Activated T-helper 2 cell treated with anti-CD3 and anti-CD28 coated beads, Interferon-gamma antibody, Interleukin-2, Interleukin-4, amounts not matched to agents 10 μg/mL and 5 μg/mL and 100 μg/mL, durations not matched to agents 14 hours and 24 hours and 36 hours (primary cell): Measurements from ENCODE around the gene CDCA5. TPM values are rescaled to one million over a fixed set of nuclear protein-coding genes. Genes with fewer than 3 reads are reported as not detected.
A peak's percentile ranks its signal among the peaks of the same experiment; 100 is the strongest.

Source experiments
- DNase-seq: peaks from one replicate; pipeline ENCODE4 v3.0.0; 2021; ENCODE audit warnings: low spot score
- H3K27ac Mint-ChIP-seq: one replicate; pipeline ENCODE4 v1.8.0; 2021; ENCODE audit warnings: mixed read lengths
- H3K27me3 Mint-ChIP-seq: one replicate; pipeline ENCODE4 v1.8.0; 2021; ENCODE audit warnings: low read depth, mixed read lengths
- H3K36me3 Mint-ChIP-seq: one replicate; pipeline ENCODE4 v1.8.0; 2021; ENCODE audit warnings: low read depth, mixed read lengths
- H3K4me1 Mint-ChIP-seq: one replicate; pipeline ENCODE4 v1.8.0; 2021; ENCODE audit warnings: low read depth, mixed read lengths
- H3K4me3 Mint-ChIP-seq: one replicate; pipeline ENCODE4 v1.8.0; 2021; ENCODE audit warnings: low read depth, mild to moderate bottlenecking, moderate library complexity, mixed read lengths
- H3K9me3 Mint-ChIP-seq: one replicate; pipeline ENCODE4 v1.8.0; 2021; ENCODE audit warnings: mixed read lengths
- intact Hi-C: fragments of 100-400 bp; cut with micrococcal nuclease; formaldehyde crosslinking; loops from one replicate; pipeline ENCODE4 v1.15.1; 2023
- total RNA-seq: library from RNA; stranded (reverse); gene quantifications from 2 replicates; pipeline ENCODE4 v1.2.3, GENCODE V29; 2022

Gene CDCA5
- total RNA-seq, 1 donor from 2014 or later, result 86.8 TPM

GRCh38 chr11:65040520-65040846 is 43.4 kb downstream of the CDCA5 start:
- Mint-ChIP-seq H3K4me1 (peaks cover 18% of the 10 kb centered on the region), H3K27me3 (no peaks in the 10 kb centered on the region), H3K9me3 (no peaks in the 10 kb centered on the region), H3K4me3 (peak overlapping the region; percentile 86), H3K27ac (peak overlapping the region; percentile 96), H3K36me3 (peaks cover 20% of the 10 kb centered on the region)
- no peak for DNase-seq
- intact Hi-C loops, result loop anchor here (1.0 to 5.0 kb wide), 3 partner anchors 42 to 123 kb away; partner anchors contain the start of genes ATG2A, CDCA5, TM7SF2 and ZFPL1

- H3K9me3 Mint-ChIP-seq, result no peaks in the 10 kb centered on the region
- DNase-seq, result no peak
- no peak overlapping the region for H3K4me3 Mint-ChIP-seq
- H3K36me3 Mint-ChIP-seq, result peaks cover 7% of the 10 kb centered on the region
- intact Hi-C loops, result no loop called here
- H3K27ac Mint-ChIP-seq, result no peak overlapping the region
- no peaks in the 10 kb centered on the region for H3K27me3 Mint-ChIP-seq
- H3K4me1 Mint-ChIP-seq, result peaks cover 3% of the 10 kb centered on the region
Measured at GRCh38 chr11:65036931-65037330, 46.9 kb downstream of the CDCA5 start.

GRCh38 chr11:65035579-65035978 is 48.3 kb downstream of the CDCA5 start:
- H3K27me3 Mint-ChIP-seq, result no peaks in the 10 kb centered on the region
- H3K27ac Mint-ChIP-seq, result no peak overlapping the region
- H3K9me3 Mint-ChIP-seq, result no peaks in the 10 kb centered on the region
- intact Hi-C loops, result no loop called here
- DNase-seq, result no peak
- peaks cover 3% of the 10 kb centered on the region for H3K4me1 Mint-ChIP-seq
- H3K36me3 Mint-ChIP-seq, result peaks cover 8% of the 10 kb centered on the region
- H3K4me3 Mint-ChIP-seq, result no peak overlapping the region

GRCh38 chr11:65034423-65034822 is 49.4 kb downstream of the CDCA5 start:
- H3K9me3 Mint-ChIP-seq, result no peaks in the 10 kb centered on the region

GRCh38 chr11:65032216-65032615 is 51.6 kb downstream of the CDCA5 start:
- Mint-ChIP-seq H3K4me1 (peaks cover 9% of the 10 kb centered on the region), H3K4me3 (no peak overlapping the region), H3K36me3 (peaks cover 8% of the 10 kb centered on the region), H3K9me3 (no peaks in the 10 kb centered on the region), H3K27ac (no peak overlapping the region), H3K27me3 (no peaks in the 10 kb centered on the region)
- intact Hi-C loops, result no loop called here
- no peak for DNase-seq

More at GRCh38 chr11:65034423-65034822, 49.4 kb downstream of the CDCA5 start:
- H3K27me3 Mint-ChIP-seq, result no peaks in the 10 kb centered on the region
- no peak overlapping the region for H3K4me3 Mint-ChIP-seq
- H3K36me3 Mint-ChIP-seq, result peaks cover 8% of the 10 kb centered on the region
- intact Hi-C loops, result no loop called here
- no peak for DNase-seq
- H3K27ac Mint-ChIP-seq, result no peak overlapping the region
- H3K4me1 Mint-ChIP-seq, result no peaks in the 10 kb centered on the region

Other genes starting within 250 kb of the CDCA5 start
- 0.07 and 0.32 TPM in 2 replicates for gene CDC42BPG, start 239.4 kb downstream of the CDCA5 start, total RNA-seq
- gene EHD1, start 205.4 kb downstream of the CDCA5 start, total RNA-seq, result 107 TPM in 2 replicates
- 20.7 and 26.1 TPM in 2 replicates for gene ATG2A, start 166.8 kb downstream of the CDCA5 start, total RNA-seq
- gene PPP2R5B, start 159.4 kb downstream of the CDCA5 start, total RNA-seq, result 13.6 and 16.1 TPM in 2 replicates
- not detected in 2 replicates for gene GPHA2, start 148.1 kb downstream of the CDCA5 start, total RNA-seq
- gene MAJIN, start 111.9 kb downstream of the CDCA5 start, total RNA-seq, result not detected in 2 replicates
- gene BATF2, start 87.1 kb downstream of the CDCA5 start, total RNA-seq, result 0.09 and 0.16 TPM in 2 replicates
- gene ARL2, start 69.9 kb downstream of the CDCA5 start, total RNA-seq, result 70.0 and 77.0 TPM in 2 replicates
- 19.6 and 22.4 TPM in 2 replicates for gene SNX15, start 56.6 kb downstream of the CDCA5 start, total RNA-seq
- 17.0 and 18.6 TPM in 2 replicates for gene SAC3D1, start 42.8 kb downstream of the CDCA5 start, total RNA-seq
- gene NAALADL1, start 25.5 kb downstream of the CDCA5 start, total RNA-seq, result 11.9 and 14.6 TPM in 2 replicates
- gene ZFPL1, start 182 bp upstream of the CDCA5 start, total RNA-seq, result 34.9 and 37.2 TPM in 2 replicates
- gene VPS51, start 12.2 kb upstream of the CDCA5 start, total RNA-seq, result 121 and 133 TPM in 2 replicates
- 34.4 and 36.9 TPM in 2 replicates for gene TM7SF2, start 27.8 kb upstream of the CDCA5 start, total RNA-seq
- gene ZNHIT2, start 33.7 kb upstream of the CDCA5 start, total RNA-seq, result 11.3 and 12.8 TPM in 2 replicates
- gene FAU, start 38.1 kb upstream of the CDCA5 start, total RNA-seq, result 1,016 and 1,034 TPM in 2 replicates
- gene MRPL49, start 38.3 kb upstream of the CDCA5 start, total RNA-seq, result 66.6 and 67.1 TPM in 2 replicates
- 40.1 and 42.2 TPM in 2 replicates for gene SYVN1, start 50.5 kb upstream of the CDCA5 start, total RNA-seq
- gene SPDYC, start 86.2 kb upstream of the CDCA5 start, total RNA-seq, result not detected in 2 replicates
- gene CAPN1, start 97.9 kb upstream of the CDCA5 start, total RNA-seq, result 143 and 144 TPM in 2 replicates
- 74.5 and 74.6 TPM in 2 replicates for gene POLA2, start 177.9 kb upstream of the CDCA5 start, total RNA-seq
- 3.4 and 5.1 TPM in 2 replicates for gene CDC42EP2, start 230.8 kb upstream of the CDCA5 start, total RNA-seq
- 77.0 and 78.1 TPM in 2 replicates for gene DPF2, start 249.8 kb upstream of the CDCA5 start, total RNA-seq